Measurements from ENCODE around the gene AASDHPPT. TPM values are rescaled to one million over a fixed set of nuclear protein-coding genes. Genes with fewer than 3 reads are reported as not detected.

The AASDHPPT gene
- total RNA-seq, 1 donor from 2014 or later, result 62.1 TPM

DNA sequence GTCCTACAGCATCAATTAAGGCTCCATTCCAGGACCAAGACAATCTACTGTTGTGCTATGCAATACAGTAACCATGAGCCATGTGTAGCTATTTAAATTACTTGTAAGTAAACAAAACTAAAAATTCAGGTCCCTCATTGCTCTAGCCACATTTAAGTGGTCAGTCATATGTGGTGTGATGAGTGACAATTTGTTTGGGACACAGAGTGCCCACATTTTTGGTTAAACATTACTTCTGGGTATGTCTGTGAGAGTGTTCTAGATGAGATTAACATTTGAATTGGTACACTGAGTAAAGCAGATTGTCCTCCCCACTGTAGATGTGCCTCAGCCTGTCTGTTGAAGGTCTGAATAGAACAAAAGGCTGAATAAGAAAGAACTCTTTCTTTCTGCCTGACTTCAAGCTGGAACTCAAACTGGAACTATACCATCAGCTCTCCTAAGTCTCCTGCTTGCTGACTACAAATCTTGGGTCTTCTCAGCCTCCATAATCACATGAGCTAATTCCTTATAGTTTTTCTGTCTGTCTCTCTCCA, 16.1 kb upstream of the AASDHPPT start:
- TF ChIP-seq, protein P1, sequence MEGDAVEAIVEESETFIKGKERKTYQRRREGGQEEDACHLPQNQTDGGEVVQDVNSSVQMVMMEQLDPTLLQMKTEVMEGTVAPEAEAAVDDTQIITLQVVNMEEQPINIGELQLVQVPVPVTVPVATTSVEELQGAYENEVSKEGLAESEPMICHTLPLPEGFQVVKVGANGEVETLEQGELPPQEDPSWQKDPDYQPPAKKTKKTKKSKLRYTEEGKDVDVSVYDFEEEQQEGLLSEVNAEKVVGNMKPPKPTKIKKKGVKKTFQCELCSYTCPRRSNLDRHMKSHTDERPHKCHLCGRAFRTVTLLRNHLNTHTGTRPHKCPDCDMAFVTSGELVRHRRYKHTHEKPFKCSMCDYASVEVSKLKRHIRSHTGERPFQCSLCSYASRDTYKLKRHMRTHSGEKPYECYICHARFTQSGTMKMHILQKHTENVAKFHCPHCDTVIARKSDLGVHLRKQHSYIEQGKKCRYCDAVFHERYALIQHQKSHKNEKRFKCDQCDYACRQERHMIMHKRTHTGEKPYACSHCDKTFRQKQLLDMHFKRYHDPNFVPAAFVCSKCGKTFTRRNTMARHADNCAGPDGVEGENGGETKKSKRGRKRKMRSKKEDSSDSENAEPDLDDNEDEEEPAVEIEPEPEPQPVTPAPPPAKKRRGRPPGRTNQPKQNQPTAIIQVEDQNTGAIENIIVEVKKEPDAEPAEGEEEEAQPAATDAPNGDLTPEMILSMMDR (IDR thresholded peaks at IDR 0.05; ENCODE audit: unreplicated experiment), result no peak
- no peak overlapping the region for H3K4me3 Mint-ChIP-seq
- H3K4me1 Mint-ChIP-seq, result no peaks in the 10 kb centered on the region
- H3K27ac Mint-ChIP-seq, result no peak overlapping the region
- no peaks in the 10 kb centered on the region for H3K27me3 Mint-ChIP-seq (ENCODE audit: low read depth)
- H3K9me3 Mint-ChIP-seq, result peaks cover 3% of the 10 kb centered on the region
- peaks cover 5% of the 10 kb centered on the region for H3K36me3 Mint-ChIP-seq
- DNase-seq (ENCODE audit: low spot score in 2 of 2, unreplicated experiment in 2 of 2), result no peak

DNA sequence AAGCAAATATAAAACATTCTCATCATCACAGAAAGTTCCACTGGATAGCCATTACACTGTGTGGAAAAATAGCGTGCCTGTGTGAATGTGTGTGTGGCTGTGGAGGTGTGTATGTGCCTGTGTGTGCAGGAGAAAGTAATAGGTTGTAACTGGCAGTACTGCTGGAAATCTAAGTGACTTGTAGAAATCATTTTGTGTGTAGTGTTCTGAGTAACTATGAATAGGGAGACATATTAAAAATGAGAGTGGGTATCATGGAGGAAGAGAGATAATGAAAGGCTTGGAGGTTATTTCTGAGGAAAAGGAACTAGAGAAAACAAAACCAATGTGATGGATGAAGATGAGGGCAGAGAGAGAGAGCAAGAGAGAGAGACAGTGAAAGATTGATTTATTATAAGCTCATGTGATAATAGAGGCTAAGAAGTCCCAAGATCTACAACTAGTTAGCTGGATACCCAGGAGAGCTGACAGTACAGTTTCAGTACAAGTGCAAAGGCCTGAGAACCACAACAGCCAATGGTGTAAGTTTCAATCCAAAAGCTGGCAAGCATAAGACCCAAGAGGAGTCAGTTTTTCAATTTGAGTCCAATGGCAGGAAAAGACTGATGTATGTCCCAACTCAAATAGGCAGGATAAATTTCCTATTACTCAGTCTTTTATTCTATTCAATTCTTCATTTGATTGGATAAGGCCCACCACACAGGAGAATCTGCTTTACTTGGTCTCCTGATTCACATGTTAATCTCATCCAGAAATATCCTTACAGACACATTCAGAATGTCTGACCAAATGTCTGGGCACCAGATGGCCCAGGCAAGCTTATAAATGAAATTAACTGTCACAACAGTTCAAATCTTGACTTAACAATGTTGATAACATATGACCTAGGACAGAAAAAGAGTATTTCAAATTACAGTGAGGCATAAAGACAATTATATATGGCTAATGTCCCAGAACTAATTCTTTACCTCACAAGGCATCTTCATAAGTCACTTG, 15.2 kb upstream of the AASDHPPT start:
- TF ChIP-seq, protein P1 (IDR thresholded peaks at IDR 0.05; ENCODE audit: unreplicated experiment), result no peak
- H3K36me3 Mint-ChIP-seq, result peaks cover 5% of the 10 kb centered on the region
- no peak overlapping the region for H3K4me3 Mint-ChIP-seq
- no peak for DNase-seq (ENCODE audit: low spot score in 2 of 2, unreplicated experiment in 2 of 2)
- H3K4me1 Mint-ChIP-seq, result no peaks in the 10 kb centered on the region
- no peaks in the 10 kb centered on the region for H3K27me3 Mint-ChIP-seq (ENCODE audit: low read depth)
- H3K27ac Mint-ChIP-seq, result no peak overlapping the region
- H3K9me3 Mint-ChIP-seq, result peaks cover 3% of the 10 kb centered on the region

DNA sequence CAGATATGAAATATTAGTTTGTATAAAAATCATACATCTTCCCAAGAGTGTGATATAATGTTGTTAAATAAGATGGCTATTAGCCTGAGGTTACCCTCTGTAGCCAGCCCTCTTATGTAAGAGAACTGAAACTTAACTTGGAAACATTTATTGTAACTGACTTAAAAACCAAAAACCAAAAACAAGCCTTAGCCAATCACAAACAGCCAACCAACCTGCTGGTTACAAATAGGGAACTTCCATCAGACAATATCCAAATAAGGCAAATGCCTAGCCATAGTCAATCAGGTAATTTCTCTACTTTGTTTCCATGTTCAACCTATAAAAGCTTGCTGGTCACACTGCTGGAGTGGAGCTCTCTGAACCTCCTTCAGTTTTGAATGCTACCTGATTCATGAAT, 14.5 kb upstream of the AASDHPPT start:
- no peaks in the 10 kb centered on the region for H3K27me3 Mint-ChIP-seq (ENCODE audit: low read depth)
- H3K4me3 Mint-ChIP-seq, result no peak overlapping the region
- DNase-seq (ENCODE audit: low spot score in 2 of 2, unreplicated experiment in 2 of 2), result no peak
- no peaks in the 10 kb centered on the region for H3K4me1 Mint-ChIP-seq
- peaks cover 6% of the 10 kb centered on the region for H3K36me3 Mint-ChIP-seq
- H3K27ac Mint-ChIP-seq, result no peak overlapping the region
- H3K9me3 Mint-ChIP-seq, result peaks cover 6% of the 10 kb centered on the region
- TF ChIP-seq, protein P1 (IDR thresholded peaks at IDR 0.05; ENCODE audit: unreplicated experiment), result no peak

DNA sequence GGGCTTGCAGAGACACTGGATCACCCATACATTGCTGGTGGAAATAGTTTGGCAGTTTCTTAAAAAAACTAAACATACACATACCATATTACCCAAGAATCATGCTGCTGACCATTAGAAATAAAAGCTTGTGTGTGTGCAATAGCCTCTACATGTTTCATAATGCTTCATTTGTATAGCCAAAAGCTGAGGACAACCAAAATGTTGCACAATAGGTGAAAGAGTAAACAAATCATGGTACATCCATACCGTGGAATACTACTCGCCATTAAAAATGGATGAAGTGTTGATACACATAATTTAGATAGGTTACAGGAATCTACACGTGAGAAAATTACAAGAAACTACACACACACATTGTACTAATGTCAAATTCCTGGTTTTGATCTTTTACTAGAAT, 6.9 kb upstream of the AASDHPPT start:
- H3K27me3 Mint-ChIP-seq (ENCODE audit: low read depth), result no peaks in the 10 kb centered on the region
- peaks cover 11% of the 10 kb centered on the region for H3K36me3 Mint-ChIP-seq
- TF ChIP-seq, protein P1 (IDR thresholded peaks at IDR 0.05; ENCODE audit: unreplicated experiment), result no peak
- peaks cover 12% of the 10 kb centered on the region for H3K9me3 Mint-ChIP-seq
- peaks cover 4% of the 10 kb centered on the region for H3K4me1 Mint-ChIP-seq
- no peak overlapping the region for H3K4me3 Mint-ChIP-seq
- no peak overlapping the region for H3K27ac Mint-ChIP-seq
- no peak for DNase-seq (ENCODE audit: low spot score in 2 of 2, unreplicated experiment in 2 of 2)

DNA sequence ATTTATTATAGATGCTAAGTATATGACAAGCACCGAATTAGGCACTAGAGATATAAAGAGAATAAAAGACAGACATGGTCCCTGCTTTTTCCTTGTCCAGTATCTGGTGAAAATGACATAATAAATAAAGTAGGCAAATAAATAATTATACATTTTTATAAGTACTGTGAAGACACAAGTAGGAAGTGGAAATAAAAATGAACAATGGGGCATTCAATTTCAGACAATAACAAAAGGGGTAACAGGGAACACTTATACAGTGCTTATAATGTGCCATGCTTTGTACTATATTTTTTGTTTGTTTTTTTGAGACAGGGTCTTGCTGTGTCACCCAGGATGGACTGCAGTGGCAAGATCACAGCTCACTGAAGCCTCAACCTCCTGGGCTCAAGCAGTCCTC, 4.7 kb upstream of the AASDHPPT start:
- TF ChIP-seq, protein P1 (IDR thresholded peaks at IDR 0.05; ENCODE audit: unreplicated experiment), result no peak
- Mint-ChIP-seq H3K27ac (no peak overlapping the region), H3K4me1 (peaks cover 13% of the 10 kb centered on the region), H3K9me3 (peaks cover 8% of the 10 kb centered on the region), H3K4me3 (no peak overlapping the region), H3K36me3 (peaks cover 11% of the 10 kb centered on the region), H3K27me3 (ENCODE audit: low read depth) (no peaks in the 10 kb centered on the region)
- DNase-seq (ENCODE audit: low spot score in 2 of 2, unreplicated experiment in 2 of 2), result no peak
